ENCODE data around the gene POLD1. TPM values are rescaled to one million over a fixed set of nuclear protein-coding genes. Genes with fewer than 3 reads are reported as not detected.

POLD1 gene
- total and polyA plus RNA-seq, 2 donors (not counting 3 experiments of a cell fraction or from before 2014, with no cell fraction given) = 40.9 to 63.9 TPM

DNA sequence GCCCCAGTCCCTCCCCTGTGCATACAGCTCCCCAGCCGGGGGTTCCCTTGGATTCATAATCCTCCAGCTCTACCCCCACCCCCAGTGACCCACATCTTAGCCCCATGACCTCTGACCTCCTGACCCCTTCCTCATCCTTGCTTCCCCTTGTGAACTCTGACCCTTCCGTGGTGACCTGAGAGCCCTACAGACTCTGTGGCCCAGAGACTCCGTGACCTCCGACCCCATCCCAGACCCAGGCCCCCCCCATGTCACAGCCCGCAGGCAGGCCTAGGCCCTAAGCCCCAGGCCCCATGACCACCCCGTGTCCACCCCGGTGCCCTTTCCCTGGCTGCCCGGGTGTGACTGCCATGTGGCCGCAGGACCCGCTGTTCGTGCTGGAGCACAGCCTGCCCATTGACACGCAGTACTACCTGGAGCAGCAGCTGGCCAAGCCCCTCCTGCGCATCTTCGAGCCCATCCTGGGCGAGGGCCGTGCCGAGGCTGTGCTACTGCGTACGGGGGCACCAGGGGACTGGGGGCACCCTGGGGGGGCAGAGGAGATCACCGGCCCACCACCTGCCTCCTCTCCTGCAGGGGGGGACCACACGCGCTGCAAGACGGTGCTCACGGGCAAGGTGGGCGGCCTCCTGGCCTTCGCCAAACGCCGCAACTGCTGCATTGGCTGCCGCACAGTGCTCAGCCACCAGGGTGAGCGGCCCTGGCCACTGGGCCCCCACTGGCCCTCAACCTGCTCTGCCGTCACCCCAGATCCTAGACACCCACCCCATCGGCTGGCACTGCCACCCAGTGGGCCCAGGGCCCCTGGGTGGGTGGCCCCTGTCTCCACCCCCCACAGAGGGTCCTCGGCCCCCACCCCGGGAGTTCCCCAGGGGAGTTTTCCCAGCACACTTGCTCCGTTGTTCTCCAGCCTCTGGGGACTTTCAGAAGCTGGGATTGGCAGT lies 32.2 kb downstream of the POLD1 start:
- dilution Hi-C loops (cut with MboI; ENCODE audit: extremely low pct_ligation_motif_present, low sequenced_read_pairs) (no loop called here), intact Hi-C loops (cut with micrococcal nuclease) (no loop called here)
- ChIA-PET CTCF (interaction anchor here (1.2 to 5.7 kb wide), 4 partner anchors 44 to 59 kb away, joined by 7 to 88 read pairs (median 11); no protein-coding TSS in a partner anchor), POLR2A (no interaction called here)
- no peak overlapping the region for H3K4me3 ChIP-seq (replicated peaks in 1 of 3; ENCODE audit: insufficient read depth in 1 of 3, low read depth in 1 of 3, low read length in 3 of 3)
- H3K9ac ChIP-seq (replicated peaks; ENCODE audit: extremely low read depth, insufficient read depth, low read length) = no peak overlapping the region
- H3K79me2 ChIP-seq (ENCODE audit: control insufficient read depth, insufficient read depth, low read length) = no peaks in the 10 kb centered on the region
- no peak overlapping the region for H3K4me2 ChIP-seq (ENCODE audit: insufficient read depth, low read length)
- no peaks in the 10 kb centered on the region for H3K9me3 ChIP-seq (replicated peaks; ENCODE audit: control insufficient read depth, insufficient read depth, low read length)
- DNase-seq (ENCODE audit: low read depth, low spot score) (no peak), FAIRE-seq (no peak)
- no peaks in the 10 kb centered on the region for H3K9me1 ChIP-seq (replicated peaks; ENCODE audit: control insufficient read depth, extremely low read depth, insufficient read depth, low read length)
- no peaks in the 10 kb centered on the region for H3K4me1 ChIP-seq (ENCODE audit: control insufficient read depth, extremely low read depth, insufficient read depth, low read length)
- no peaks in the 10 kb centered on the region for H4K20me1 ChIP-seq (replicated peaks; ENCODE audit: control insufficient read depth, extremely low read depth, insufficient read depth, low read length)
- H3K36me3 ChIP-seq (ENCODE audit: control insufficient read depth in 2 of 2, extremely low read depth in 1 of 2, insufficient read depth in 2 of 2, low read length in 2 of 2) = peaks cover 0 to 3% of the 10 kb centered on the region in 2 experiments
- TF ChIP-seq JUN (IDR thresholded peaks at IDR 0.05; ENCODE audit: borderline replicate concordance, insufficient read depth, insufficient read length, low read depth) (no peak), POLR2AphosphoS5 (IDR thresholded peaks at IDR 0.05; ENCODE audit: insufficient read depth, low read depth, low read length) (no peak), GATA2 (IDR thresholded peaks at IDR 0.05; ENCODE audit: insufficient read depth, insufficient read length, low read depth, low read length) (no peak), FOS (IDR thresholded peaks at IDR 0.05; ENCODE audit: borderline replicate concordance, insufficient read depth, low read length) (no peak), EZH2 (IDR thresholded peaks at IDR 0.05; ENCODE audit: borderline replicate concordance, low read depth, low read length, severe bottlenecking) (no peak), MYC (IDR thresholded peaks at IDR 0.05; ENCODE audit: low read depth, low read length) (no peak), POLR2A (IDR thresholded peaks at IDR 0.05; ENCODE audit: low read depth, low read length) (no peak)
- TF ChIP-seq, protein P1, sequence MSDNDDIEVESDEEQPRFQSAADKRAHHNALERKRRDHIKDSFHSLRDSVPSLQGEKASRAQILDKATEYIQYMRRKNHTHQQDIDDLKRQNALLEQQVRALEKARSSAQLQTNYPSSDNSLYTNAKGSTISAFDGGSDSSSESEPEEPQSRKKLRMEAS (IDR thresholded peaks at IDR 0.05; ENCODE audit: insufficient read depth, insufficient read length) = no peak
- TF ChIP-seq, protein P2, sequence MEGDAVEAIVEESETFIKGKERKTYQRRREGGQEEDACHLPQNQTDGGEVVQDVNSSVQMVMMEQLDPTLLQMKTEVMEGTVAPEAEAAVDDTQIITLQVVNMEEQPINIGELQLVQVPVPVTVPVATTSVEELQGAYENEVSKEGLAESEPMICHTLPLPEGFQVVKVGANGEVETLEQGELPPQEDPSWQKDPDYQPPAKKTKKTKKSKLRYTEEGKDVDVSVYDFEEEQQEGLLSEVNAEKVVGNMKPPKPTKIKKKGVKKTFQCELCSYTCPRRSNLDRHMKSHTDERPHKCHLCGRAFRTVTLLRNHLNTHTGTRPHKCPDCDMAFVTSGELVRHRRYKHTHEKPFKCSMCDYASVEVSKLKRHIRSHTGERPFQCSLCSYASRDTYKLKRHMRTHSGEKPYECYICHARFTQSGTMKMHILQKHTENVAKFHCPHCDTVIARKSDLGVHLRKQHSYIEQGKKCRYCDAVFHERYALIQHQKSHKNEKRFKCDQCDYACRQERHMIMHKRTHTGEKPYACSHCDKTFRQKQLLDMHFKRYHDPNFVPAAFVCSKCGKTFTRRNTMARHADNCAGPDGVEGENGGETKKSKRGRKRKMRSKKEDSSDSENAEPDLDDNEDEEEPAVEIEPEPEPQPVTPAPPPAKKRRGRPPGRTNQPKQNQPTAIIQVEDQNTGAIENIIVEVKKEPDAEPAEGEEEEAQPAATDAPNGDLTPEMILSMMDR (IDR thresholded peaks at IDR 0.05; ENCODE audit: extremely low read depth in 1 of 2, insufficient read depth in 1 of 2, low read depth in 1 of 2, low read length in 2 of 2) = no peak
- H3K27me3 ChIP-seq (ENCODE audit: control insufficient read depth in 2 of 2, insufficient read depth in 2 of 2, low read length in 2 of 2) = peaks cover 15 to 21% of the 10 kb centered on the region in 2 experiments
- BruUV-seq (replicated peaks) = no TSS peak
- no peak overlapping the region for H3K27ac ChIP-seq (ENCODE audit: insufficient read depth, low read depth, low read length)
- no peak overlapping the region for H2AFZ ChIP-seq (ENCODE audit: low read depth, low read length)
